ENCODE data around the gene LIMS2. TPM values are rescaled to one million over a fixed set of nuclear protein-coding genes. Genes with fewer than 3 reads are reported as not detected.

LIMS2 gene
- total RNA-seq, 1 donor = 14.8 TPM

DNA sequence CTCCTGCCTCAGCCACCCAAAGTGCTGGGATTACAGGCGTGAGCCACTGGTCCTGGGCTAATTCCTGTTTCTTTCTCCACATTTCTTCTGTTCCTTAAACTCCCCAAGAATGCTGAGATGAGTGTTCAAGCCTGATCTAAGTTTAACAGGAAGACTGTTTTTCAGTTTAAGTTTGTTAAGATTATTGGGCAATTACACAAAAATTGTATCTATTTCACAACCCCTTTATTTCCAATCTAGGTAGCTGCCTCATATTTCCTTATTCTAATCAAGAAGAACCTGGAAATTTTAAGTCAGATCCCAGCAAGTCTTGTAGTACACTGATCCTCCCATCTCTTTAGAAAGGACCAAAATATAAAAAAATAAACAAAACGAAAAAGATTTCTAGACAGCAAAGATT, 37.7 kb upstream of the LIMS2 start:
- no peaks in the 10 kb centered on the region for H3K9me3 ChIP-seq (ENCODE audit: low read depth, low read length)
- TF ChIP-seq, protein P1, sequence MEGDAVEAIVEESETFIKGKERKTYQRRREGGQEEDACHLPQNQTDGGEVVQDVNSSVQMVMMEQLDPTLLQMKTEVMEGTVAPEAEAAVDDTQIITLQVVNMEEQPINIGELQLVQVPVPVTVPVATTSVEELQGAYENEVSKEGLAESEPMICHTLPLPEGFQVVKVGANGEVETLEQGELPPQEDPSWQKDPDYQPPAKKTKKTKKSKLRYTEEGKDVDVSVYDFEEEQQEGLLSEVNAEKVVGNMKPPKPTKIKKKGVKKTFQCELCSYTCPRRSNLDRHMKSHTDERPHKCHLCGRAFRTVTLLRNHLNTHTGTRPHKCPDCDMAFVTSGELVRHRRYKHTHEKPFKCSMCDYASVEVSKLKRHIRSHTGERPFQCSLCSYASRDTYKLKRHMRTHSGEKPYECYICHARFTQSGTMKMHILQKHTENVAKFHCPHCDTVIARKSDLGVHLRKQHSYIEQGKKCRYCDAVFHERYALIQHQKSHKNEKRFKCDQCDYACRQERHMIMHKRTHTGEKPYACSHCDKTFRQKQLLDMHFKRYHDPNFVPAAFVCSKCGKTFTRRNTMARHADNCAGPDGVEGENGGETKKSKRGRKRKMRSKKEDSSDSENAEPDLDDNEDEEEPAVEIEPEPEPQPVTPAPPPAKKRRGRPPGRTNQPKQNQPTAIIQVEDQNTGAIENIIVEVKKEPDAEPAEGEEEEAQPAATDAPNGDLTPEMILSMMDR (IDR thresholded peaks at IDR 0.05; ENCODE audit: extremely low read depth, low read depth, low read length) = no peak
- H3K27me3 ChIP-seq (ENCODE audit: insufficient read depth, low read length) = no peaks in the 10 kb centered on the region
- H3K27ac ChIP-seq (ENCODE audit: low read depth, low read length) = no peak overlapping the region
- no peak overlapping the region for H2AFZ ChIP-seq (ENCODE audit: low read length)
- DNase-seq (ENCODE audit: insufficient read length, low spot score, missing footprints) = no peak
- H3K4me3 ChIP-seq (ENCODE audit: insufficient read depth, low read length) = no peak overlapping the region
- peaks cover 21% of the 10 kb centered on the region for H3K36me3 ChIP-seq (ENCODE audit: insufficient read depth, low read length)
- no peaks in the 10 kb centered on the region for H4K20me1 ChIP-seq (ENCODE audit: insufficient read depth, low read length)
- H3K79me2 ChIP-seq (ENCODE audit: insufficient read depth, low read length) = no peaks in the 10 kb centered on the region
- no peak overlapping the region for H3K4me2 ChIP-seq (ENCODE audit: insufficient read depth, low read length)
- no peaks in the 10 kb centered on the region for H3K4me1 ChIP-seq (ENCODE audit: insufficient read depth, low read length)

DNA sequence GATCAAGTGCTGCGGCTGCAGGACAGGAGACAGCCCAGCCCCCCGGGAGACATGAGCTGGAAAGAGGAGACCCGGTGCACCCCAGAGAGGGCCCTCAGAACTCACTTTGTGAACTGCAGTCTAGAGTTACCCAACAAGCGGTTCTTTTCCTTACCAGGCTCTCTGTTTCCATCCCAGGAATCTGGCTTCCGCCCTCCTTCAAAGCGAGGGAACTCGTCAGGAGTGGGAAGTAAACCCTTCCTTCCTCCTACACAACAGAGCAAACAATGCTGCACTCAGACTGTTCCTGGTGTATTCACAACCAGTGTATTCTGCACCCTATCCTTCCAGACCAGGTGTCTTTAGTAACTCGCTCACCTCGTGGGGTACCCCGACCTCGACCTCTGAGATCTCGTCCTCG, 34.0 kb upstream of the LIMS2 start:
- no peak overlapping the region for H3K27ac ChIP-seq (ENCODE audit: low read depth, low read length)
- H3K36me3 ChIP-seq (ENCODE audit: insufficient read depth, low read length) = peaks cover 21% of the 10 kb centered on the region
- no peaks in the 10 kb centered on the region for H3K79me2 ChIP-seq (ENCODE audit: insufficient read depth, low read length)
- H3K4me1 ChIP-seq (ENCODE audit: insufficient read depth, low read length) = no peaks in the 10 kb centered on the region
- H3K4me2 ChIP-seq (ENCODE audit: insufficient read depth, low read length) = no peak overlapping the region
- no peaks in the 10 kb centered on the region for H3K27me3 ChIP-seq (ENCODE audit: insufficient read depth, low read length)
- TF ChIP-seq, protein P1 (IDR thresholded peaks at IDR 0.05; ENCODE audit: extremely low read depth, low read depth, low read length) = no peak
- no peak for DNase-seq (ENCODE audit: insufficient read length, low spot score, missing footprints)
- H3K9me3 ChIP-seq (ENCODE audit: low read depth, low read length) = no peaks in the 10 kb centered on the region
- no peak overlapping the region for H2AFZ ChIP-seq (ENCODE audit: low read length)
- no peak overlapping the region for H3K4me3 ChIP-seq (ENCODE audit: insufficient read depth, low read length)
- no peaks in the 10 kb centered on the region for H4K20me1 ChIP-seq (ENCODE audit: insufficient read depth, low read length)

DNA sequence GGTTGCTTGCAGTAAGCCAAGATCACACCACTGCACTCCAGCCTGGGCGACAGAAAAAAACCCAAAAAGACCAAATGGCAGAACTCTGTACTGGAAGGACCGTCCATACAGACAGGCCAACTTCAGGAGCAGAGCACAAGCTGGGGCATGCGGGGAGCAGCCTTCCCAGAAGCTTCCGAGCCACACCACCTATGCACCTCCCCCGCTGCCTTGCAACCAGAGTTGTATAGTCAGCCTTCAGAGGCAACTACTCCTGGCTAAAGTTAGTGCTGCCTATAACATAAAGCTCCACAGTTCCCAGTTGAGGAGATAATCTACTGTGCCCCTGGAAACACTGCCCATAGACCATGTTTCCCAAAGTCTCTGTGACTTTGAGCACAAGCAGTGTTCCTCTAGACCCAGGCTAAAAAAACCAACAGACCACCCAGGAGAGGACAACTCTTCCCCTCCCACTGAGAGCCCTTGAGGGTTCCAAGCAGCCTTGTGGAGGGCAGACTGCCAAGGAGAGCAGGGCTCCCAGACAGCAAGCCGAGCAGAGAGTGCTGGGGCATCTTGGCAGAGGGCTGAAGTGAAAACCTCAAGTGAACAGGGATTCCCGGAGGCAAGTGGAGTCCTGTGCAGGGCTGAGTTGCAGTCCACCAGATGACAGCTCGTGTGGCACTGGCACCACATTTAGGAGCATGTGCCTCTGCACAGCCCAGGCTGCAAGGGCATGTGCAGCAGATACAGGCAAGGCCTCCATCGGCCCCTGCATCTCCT, 32.7 kb upstream of the LIMS2 start:
- H2AFZ ChIP-seq (ENCODE audit: low read length) = no peak overlapping the region
- no peak overlapping the region for H3K4me2 ChIP-seq (ENCODE audit: insufficient read depth, low read length)
- no peaks in the 10 kb centered on the region for H3K9me3 ChIP-seq (ENCODE audit: low read depth, low read length)
- no peak overlapping the region for H3K4me3 ChIP-seq (ENCODE audit: insufficient read depth, low read length)
- peaks cover 8% of the 10 kb centered on the region for H3K79me2 ChIP-seq (ENCODE audit: insufficient read depth, low read length)
- H4K20me1 ChIP-seq (ENCODE audit: insufficient read depth, low read length) = no peaks in the 10 kb centered on the region
- DNase-seq (ENCODE audit: insufficient read length, low spot score, missing footprints) = peak; percentile 62
- H3K4me1 ChIP-seq (ENCODE audit: insufficient read depth, low read length) = no peaks in the 10 kb centered on the region
- no peak overlapping the region for H3K27ac ChIP-seq (ENCODE audit: low read depth, low read length)
- H3K27me3 ChIP-seq (ENCODE audit: insufficient read depth, low read length) = no peaks in the 10 kb centered on the region
- H3K36me3 ChIP-seq (ENCODE audit: insufficient read depth, low read length) = peaks cover 25% of the 10 kb centered on the region
- TF ChIP-seq, protein P1 (IDR thresholded peaks at IDR 0.05; ENCODE audit: extremely low read depth, low read depth, low read length) = no peak

DNA sequence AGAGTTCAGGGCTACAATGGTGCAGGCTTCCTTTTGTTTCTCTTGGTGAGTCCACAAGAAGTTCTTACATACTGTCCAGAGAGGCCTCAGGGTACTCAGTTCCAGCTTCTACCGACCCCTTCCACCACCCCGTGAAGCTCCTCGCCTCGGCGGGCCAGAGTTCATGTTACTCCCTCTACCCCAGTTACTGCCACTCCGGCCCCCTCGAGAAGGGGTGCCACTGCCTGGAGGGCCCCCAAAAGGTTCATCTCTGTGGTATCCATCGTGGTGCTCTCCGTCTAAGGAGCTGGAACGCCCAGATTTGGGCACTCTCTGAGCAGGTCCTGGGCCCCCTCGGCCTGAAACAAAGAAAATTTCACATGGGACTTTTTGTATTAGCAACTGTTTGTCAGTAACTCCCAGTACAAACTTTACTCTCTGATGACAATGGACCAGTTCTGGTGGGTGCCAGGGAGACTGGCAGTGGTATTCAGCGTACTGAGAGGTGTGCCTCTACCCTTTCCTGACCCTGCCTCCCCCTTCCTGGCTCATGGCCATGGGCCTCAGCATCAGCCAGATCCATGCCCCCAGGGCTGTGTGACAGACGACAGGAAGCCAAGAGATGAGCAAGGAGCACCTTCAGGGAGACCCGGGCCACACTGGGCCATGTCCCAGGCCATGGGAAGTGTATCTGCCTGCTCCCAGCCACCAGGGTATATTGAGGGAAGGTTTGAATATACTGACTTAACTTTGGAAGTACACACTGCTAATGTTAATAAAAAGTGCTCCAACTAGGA, 31.1 kb upstream of the LIMS2 start:
- H3K27me3 ChIP-seq (ENCODE audit: insufficient read depth, low read length) = no peaks in the 10 kb centered on the region
- H3K27ac ChIP-seq (ENCODE audit: low read depth, low read length) = peak overlapping the region; percentile 4
- no peak for DNase-seq (ENCODE audit: insufficient read length, low spot score, missing footprints)
- H3K4me1 ChIP-seq (ENCODE audit: insufficient read depth, low read length) = peaks cover 4% of the 10 kb centered on the region
- H3K4me2 ChIP-seq (ENCODE audit: insufficient read depth, low read length) = no peak overlapping the region
- peaks cover 18% of the 10 kb centered on the region for H3K79me2 ChIP-seq (ENCODE audit: insufficient read depth, low read length)
- H4K20me1 ChIP-seq (ENCODE audit: insufficient read depth, low read length) = no peaks in the 10 kb centered on the region
- TF ChIP-seq, protein P1 (IDR thresholded peaks at IDR 0.05; ENCODE audit: extremely low read depth, low read depth, low read length) = no peak
- no peaks in the 10 kb centered on the region for H3K9me3 ChIP-seq (ENCODE audit: low read depth, low read length)
- H2AFZ ChIP-seq (ENCODE audit: low read length) = no peak overlapping the region
- H3K4me3 ChIP-seq (ENCODE audit: insufficient read depth, low read length) = no peak overlapping the region
- peaks cover 27% of the 10 kb centered on the region for H3K36me3 ChIP-seq (ENCODE audit: insufficient read depth, low read length)
